Measurements from ENCODE around the gene GALR2.
"Not testable (repeated sequence)": the region's sequence is repeated elsewhere in the genome, so short reads cannot be mapped to it uniquely, and the experiment has no call there.

Gene GALR2, protein sequence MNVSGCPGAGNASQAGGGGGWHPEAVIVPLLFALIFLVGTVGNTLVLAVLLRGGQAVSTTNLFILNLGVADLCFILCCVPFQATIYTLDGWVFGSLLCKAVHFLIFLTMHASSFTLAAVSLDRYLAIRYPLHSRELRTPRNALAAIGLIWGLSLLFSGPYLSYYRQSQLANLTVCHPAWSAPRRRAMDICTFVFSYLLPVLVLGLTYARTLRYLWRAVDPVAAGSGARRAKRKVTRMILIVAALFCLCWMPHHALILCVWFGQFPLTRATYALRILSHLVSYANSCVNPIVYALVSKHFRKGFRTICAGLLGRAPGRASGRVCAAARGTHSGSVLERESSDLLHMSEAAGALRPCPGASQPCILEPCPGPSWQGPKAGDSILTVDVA

DNA sequence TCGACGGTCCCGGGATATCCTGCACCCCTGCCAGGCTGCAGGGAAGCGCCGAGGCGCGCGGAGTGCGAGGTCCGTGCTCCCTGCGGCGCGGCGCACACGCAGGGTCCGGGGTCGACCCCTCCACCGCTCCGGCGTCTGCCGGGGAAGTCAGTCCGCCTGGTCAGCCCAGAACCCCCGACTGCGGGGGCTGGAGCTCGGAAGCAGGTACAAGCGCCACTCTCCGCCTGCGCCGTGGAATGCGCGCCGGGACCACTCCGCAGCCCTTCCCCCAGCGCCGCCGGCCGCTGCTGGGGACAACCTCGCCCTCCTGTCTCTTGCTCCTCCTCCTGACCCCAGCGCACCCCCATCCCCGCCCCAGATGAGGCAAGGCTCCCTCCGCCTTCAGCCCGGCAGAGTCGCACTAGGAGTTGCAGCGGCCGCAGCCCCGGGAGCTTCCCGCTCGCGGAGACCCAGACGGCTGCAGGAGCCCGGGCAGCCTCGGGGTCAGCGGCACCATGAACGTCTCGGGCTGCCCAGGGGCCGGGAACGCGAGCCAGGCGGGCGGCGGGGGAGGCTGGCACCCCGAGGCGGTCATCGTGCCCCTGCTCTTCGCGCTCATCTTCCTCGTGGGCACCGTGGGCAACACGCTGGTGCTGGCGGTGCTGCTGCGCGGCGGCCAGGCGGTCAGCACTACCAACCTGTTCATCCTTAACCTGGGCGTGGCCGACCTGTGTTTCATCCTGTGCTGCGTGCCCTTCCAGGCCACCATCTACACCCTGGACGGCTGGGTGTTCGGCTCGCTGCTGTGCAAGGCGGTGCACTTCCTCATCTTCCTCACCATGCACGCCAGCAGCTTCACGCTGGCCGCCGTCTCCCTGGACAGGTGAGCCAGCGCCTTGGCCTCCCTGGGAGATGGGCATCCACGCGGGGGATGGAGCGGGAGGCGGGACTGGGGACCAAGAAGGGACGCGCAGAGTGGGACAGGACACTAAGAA lies at the start of gene GALR2:
Gene GALR2, plus strand, starts transcription at position 392 of the 974 bp plus-strand sequence. Its CDS starts 103 bp downstream, at position 495.
- DNase-seq (ENCODE audit: extremely low spot score, insufficient read length, low read depth) (no peak), FAIRE-seq (no peak)

DNA sequence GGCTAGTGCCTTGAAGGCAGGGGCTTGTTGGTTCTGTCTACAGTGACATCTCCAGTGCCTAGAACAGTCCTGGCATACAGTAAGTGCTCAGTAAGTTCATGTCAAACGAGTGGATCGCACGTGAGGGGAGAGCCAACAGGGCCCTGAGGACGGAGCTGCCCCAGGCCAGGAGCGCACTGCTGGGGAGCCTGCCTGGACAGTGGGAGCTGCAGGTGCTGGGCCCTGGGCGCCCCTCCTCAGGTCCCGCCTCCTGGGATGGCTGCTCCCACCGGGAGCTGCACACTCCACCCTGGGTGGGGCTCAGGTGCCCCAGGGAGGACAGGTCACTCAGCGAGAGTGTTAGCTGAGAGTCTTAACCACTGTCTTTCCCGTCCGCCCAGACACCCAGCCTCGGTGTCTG lies 49.3 kb upstream of the GALR2 start:
- FAIRE-seq: no peak
- no peak for DNase-seq (ENCODE audit: extremely low spot score, insufficient read length, low read depth)

GRCh38 chr17:76026714-76027158 lies 47.8 kb upstream of the GALR2 start:
- FAIRE-seq: no peak
- no peak for DNase-seq (ENCODE audit: extremely low spot score, insufficient read length, low read depth)

GRCh38 chr17:76027159-76027839 lies 47.3 kb upstream of the GALR2 start, which contains the start of gene EVPL:
Gene EVPL, minus strand, starts transcription at chr17:76027306. Its CDS starts 108 bp downstream, at chr17:76027198.
- no peak for FAIRE-seq

GRCh38 chr17:76032073-76032779 lies 42.4 kb upstream of the GALR2 start:
- FAIRE-seq (no peak), DNase-seq (ENCODE audit: extremely low spot score, insufficient read length, low read depth) (no peak)

More at GRCh38 chr17:76027159-76027839, 47.3 kb upstream of the GALR2 start, which contains the start of gene EVPL:
- no peak for DNase-seq (ENCODE audit: extremely low spot score, insufficient read length, low read depth)

DNA sequence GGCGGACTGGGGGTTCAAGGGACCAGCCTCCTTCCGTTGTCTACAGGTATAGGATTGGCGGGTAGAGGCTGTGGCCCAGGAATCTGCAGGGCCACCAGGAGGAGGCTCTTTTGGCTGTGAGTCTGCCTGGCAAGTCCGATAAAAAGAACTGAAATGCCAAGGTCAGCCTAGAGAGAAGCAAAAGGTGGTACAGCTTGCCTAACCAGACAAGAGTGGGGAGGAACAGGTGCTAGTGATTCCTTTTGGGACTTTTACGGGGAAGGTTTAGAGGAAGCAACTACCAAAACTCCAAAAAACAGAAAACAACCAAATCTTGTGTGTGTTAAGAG lies 41.8 kb upstream of the GALR2 start:
- DNase-seq (ENCODE audit: extremely low spot score, insufficient read length, low read depth) (no peak), FAIRE-seq (no peak)

DNA sequence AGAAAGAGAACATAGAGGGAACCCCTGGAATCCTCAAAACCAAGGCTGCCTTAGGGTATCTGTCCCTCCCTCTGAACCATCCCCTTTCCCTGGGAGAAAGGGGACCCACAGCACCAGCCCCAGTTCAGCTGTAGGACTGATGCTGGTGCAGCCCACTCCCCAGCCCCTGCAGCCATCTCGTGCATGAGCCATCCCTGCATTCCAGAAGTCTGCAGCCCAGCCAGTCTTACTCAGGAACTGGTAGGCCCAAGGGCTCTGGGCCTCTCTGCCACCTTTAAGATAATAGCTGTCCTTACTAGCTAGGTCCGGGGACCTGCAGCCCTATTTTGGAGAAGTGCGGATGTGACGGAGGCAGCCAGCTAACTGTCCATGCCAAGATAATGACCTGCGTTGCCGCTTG lies 41.4 kb upstream of the GALR2 start:
- FAIRE-seq: no peak

GRCh38 chr17:76034428-76035350 lies 39.9 kb upstream of the GALR2 start:
- FAIRE-seq (no peak), DNase-seq (ENCODE audit: extremely low spot score, insufficient read length, low read depth) (no peak)

More for the DNA sequence above, 41.4 kb upstream of the GALR2 start:
- DNase-seq (ENCODE audit: extremely low spot score, insufficient read length, low read depth): no peak

DNA sequence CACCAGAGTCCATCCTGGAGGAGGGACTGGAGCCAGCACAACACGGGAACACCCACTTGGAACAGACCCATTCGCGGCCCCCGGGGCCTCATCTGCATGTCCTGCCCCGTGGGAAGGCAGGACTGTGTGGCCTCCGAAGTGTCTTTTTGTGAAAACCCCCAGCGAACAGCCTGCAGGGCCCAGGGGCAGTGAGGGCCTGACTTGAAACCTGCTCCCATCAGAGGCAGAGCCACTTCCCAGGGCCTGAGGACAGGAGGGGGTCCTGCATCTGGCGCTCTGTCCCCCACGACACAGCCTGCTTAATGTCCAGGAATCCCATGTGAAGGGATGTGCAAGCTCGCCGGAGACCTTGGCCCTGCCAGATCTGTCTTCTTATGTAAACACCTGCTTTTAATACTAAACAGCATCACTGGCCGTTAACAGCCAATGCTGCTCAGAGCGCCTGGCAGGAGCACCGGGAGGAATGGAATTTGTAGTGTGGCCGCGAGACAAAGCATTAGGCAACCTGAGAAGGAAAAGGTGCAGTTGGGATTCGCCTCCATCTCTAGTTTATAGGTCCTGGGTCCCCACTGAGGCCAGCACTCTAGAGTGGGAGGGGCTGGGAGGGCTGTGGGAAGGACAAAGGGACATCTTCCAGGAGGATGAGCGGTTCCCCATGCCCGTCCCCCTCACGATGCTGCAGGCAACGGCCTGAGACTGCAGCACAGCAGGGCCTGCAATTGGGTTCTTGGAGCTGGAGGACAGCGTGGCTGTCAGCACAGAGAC lies 37.9 kb upstream of the GALR2 start:
- DNase-seq (ENCODE audit: extremely low spot score, insufficient read length, low read depth): no peak

GRCh38 chr17:76038050-76038449 lies 36.5 kb upstream of the GALR2 start:
- DNase-seq (ENCODE audit: extremely low spot score, insufficient read length, low read depth) (no peak), FAIRE-seq (no peak)

More for the DNA sequence above, 37.9 kb upstream of the GALR2 start:
- no peak for FAIRE-seq

- DNase-seq (ENCODE audit: extremely low spot score, insufficient read length, low read depth) (no peak), FAIRE-seq (no peak)
These were observed 35.5 kb upstream of the GALR2 start for GRCh38 chr17:76039121-76039520.

DNA sequence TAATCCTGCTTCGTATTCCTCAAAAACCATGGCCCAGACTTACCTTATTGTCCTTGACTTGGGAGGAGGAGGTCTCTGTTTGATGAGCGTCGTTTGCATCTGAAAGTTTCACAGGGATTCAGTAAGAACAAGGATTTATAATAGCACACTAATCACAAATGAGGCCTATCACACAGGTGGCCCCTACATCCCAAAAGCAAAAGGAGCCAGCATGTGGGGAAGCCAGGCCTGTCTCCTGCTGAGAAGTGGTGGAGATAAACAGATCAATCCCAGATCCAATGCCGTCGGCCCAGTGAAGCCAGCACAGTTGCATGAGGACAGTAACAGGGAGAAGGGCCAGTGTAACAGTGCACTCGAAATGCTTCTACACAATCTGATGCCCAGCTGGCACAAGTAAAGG lies 34.2 kb upstream of the GALR2 start:
- FAIRE-seq (no peak), DNase-seq (ENCODE audit: extremely low spot score, insufficient read length, low read depth) (no peak)

DNA sequence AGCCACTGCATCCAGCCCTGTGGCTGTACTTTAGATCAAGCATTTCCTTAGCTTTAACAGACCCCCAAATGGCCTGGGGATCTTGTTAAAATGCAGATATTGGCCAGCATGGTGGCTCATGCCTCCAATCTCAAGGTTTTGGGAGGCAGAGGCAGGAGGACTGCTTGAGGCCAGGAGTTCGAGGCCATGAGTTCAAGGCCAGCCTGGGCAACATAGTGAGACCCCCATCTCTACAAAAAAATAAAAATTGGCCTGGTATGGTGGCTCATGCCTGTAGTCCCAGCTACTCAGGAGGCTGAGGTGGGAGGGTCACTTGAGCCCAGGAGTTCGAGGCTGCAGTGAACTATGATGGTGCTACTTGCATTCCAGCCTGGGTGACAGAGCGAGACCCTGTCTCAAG lies 31.7 kb upstream of the GALR2 start:
- not testable (repeated sequence) for DNase-seq (ENCODE audit: extremely low spot score, insufficient read length, low read depth); FAIRE-seq

DNA sequence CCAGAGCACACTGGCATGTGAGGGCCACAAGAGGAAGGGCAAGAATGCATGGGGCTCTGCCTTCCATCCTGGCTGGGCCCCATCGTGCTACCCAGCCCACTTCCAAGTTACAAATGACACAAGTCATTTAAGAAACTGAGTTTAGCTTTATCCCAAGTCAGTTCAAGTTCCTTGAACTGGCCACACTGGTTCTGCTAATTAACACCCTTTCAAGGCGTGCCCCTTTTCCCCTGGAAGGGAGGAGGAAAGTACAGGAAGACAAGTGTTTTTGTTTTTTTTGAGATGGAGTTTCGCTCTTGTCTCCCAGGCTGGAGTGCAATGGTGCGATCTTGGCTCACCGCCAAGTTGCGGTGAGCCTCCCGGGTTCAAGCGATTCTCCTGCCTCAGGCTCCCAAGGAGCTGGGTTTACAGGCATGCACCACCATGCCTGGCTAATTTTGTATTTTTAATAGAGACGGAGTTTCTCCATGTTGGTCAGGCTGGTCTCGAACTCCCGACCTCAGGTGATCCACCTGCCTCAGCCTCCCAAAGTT lies 30.0 kb upstream of the GALR2 start:
- FAIRE-seq; DNase-seq (ENCODE audit: extremely low spot score, insufficient read length, low read depth): not testable (repeated sequence)

DNA sequence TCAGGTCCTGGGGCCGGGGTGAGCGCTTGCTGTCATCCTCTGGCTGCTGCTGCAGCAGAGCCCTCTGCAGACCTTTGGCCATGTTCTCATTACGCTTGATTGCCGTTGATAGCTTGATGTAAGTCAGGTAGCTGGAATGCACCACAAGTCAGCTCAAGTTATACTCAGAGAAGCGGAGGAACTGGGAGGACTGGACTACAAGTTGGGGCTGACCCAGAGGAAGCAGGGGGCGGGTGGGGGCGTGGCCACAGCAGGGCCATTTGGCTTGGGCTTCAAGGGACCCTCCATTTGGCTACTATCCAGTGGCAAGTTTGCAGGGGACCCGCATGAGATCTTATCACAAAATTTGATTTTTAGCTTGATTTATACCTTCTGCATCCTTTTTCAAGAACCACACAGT lies 28.5 kb upstream of the GALR2 start:
- FAIRE-seq (no peak), DNase-seq (ENCODE audit: extremely low spot score, insufficient read length, low read depth) (no peak)

DNA sequence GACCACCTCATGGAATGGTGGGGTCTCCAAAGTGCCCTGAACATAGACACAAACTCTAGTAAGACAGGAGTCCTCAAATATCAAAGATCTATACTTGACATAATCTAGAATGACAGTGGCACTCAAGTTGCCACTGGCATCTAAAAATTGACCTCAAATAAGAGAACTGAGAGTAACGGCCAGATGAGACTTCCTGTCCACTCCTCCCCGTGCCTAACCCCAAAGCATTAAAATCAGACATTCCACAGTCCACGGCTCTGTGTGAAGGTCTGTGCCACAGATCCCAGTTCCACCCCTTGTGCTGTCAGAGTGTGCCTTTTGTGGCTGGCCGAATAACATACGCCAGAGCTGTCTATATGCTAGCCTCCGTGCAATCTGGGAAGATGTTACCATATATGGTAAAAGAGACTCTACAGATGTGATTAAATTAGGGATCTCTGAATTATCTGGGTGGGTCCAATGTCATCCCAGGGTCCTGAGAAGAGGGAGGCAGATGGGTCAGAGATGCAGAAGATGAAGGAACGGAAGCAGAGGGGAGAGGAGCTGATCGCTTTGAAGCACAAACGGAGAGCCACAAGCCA lies 26.5 kb upstream of the GALR2 start:
- peak; percentile 65 for FAIRE-seq
- DNase-seq (ENCODE audit: extremely low spot score, insufficient read length, low read depth): no peak

- DNase-seq (ENCODE audit: extremely low spot score, insufficient read length, low read depth): no peak
- FAIRE-seq: no peak
These were observed 25.9 kb upstream of the GALR2 start for GRCh38 chr17:76048711-76049110.
